ENCODE measurements around the gene NOXA1.

Gene NOXA1

GRCh38 chr9:137423514-137424291 lies 510 bp downstream of the NOXA1 start:
- Histone ChIP-seq H3K27me3 (ENCODE audit: control insufficient read depth, insufficient read depth, low read length) (peaks cover 3% of the 10 kb centered on the region), H3K4me1 (ENCODE audit: control insufficient read depth, insufficient read depth, low read length) (no peaks in the 10 kb centered on the region), H3K9me3 (ENCODE audit: control insufficient read depth, insufficient read depth, low read length) (no peaks in the 10 kb centered on the region), H3K9ac (ENCODE audit: low read depth, low read length) (peak overlapping the region; percentile 37), H3K4me3 (ENCODE audit: low read depth, low read length) (peak overlapping the region; percentile 49), H3K36me3 (ENCODE audit: control insufficient read depth, insufficient read depth, low read length) (no peaks in the 10 kb centered on the region)

DNA sequence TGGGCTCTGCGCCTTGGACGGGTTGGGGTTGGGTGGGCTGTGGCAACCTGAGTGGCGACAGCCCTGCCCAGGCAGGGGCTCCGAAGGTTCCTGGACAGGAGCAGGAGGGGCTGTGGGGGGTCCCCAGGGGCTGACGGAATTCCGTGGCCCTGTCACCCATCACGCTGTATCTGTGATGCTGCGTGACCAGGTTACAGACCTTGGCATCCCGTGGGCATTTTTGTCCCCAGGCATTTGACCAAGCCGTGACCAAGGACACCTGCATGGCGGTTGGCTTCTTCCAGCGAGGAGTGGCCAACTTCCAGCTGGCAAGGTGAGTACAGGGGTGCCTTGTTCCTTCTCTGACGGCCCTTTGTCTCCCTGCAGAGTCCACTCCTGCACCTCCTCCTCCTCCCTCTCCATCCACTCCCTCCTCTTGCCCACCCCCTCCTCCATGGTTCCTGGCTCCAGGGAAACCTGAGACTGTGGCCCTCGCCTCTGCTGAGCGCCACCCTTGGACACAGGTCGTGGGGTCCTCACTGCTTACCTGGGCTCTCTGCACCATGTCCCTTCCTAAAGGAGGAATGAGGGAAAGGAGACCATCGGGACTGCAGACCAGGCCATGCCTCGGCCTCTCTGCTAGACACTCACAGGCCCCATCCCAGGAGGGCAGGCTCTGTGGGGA lies 3.0 kb downstream of the NOXA1 start:
- H3K4me3 ChIP-seq (ENCODE audit: low read depth, low read length), result no peak overlapping the region
- peaks cover 3% of the 10 kb centered on the region for H3K27me3 ChIP-seq (ENCODE audit: control insufficient read depth, insufficient read depth, low read length)
- no peaks in the 10 kb centered on the region for H3K36me3 ChIP-seq (ENCODE audit: control insufficient read depth, insufficient read depth, low read length)
- no peaks in the 10 kb centered on the region for H3K4me1 ChIP-seq (ENCODE audit: control insufficient read depth, insufficient read depth, low read length)
- H3K9me3 ChIP-seq (ENCODE audit: control insufficient read depth, insufficient read depth, low read length), result no peaks in the 10 kb centered on the region
- H3K9ac ChIP-seq (ENCODE audit: low read depth, low read length), result no peak overlapping the region

- Histone ChIP-seq H3K4me1 (ENCODE audit: control insufficient read depth, insufficient read depth, low read length) (no peaks in the 10 kb centered on the region), H3K36me3 (ENCODE audit: control insufficient read depth, insufficient read depth, low read length) (no peaks in the 10 kb centered on the region), H3K9me3 (ENCODE audit: control insufficient read depth, insufficient read depth, low read length) (no peaks in the 10 kb centered on the region), H3K27me3 (ENCODE audit: control insufficient read depth, insufficient read depth, low read length) (peaks cover 3% of the 10 kb centered on the region), H3K9ac (ENCODE audit: low read depth, low read length) (no peak overlapping the region), H3K4me3 (ENCODE audit: low read depth, low read length) (no peak overlapping the region)
Measured at GRCh38 chr9:137427454-137428310, 4.5 kb downstream of the NOXA1 start.

DNA sequence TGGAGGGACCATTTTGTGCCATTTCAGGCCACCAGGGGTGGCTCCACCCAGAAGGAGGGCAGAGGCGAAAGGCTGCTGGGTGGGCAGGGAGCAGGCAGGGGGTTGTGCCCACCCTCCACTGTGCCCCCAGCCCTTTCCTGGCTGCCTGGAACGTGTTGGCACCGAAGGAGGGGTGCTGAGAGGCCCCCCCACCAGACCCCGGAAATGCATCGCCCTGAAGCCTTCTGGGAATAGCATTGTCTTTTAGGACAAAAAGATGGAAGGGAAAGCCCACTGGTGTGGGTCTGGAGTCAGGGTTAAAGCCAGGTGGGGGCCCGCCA lies 5.1 kb downstream of the NOXA1 start:
- Histone ChIP-seq H3K36me3 (ENCODE audit: control insufficient read depth, insufficient read depth, low read length) (no peaks in the 10 kb centered on the region), H3K9ac (ENCODE audit: low read depth, low read length) (no peak overlapping the region), H3K4me3 (ENCODE audit: low read depth, low read length) (no peak overlapping the region), H3K9me3 (ENCODE audit: control insufficient read depth, insufficient read depth, low read length) (no peaks in the 10 kb centered on the region), H3K4me1 (ENCODE audit: control insufficient read depth, insufficient read depth, low read length) (no peaks in the 10 kb centered on the region), H3K27me3 (ENCODE audit: control insufficient read depth, insufficient read depth, low read length) (peaks cover 3% of the 10 kb centered on the region)

DNA sequence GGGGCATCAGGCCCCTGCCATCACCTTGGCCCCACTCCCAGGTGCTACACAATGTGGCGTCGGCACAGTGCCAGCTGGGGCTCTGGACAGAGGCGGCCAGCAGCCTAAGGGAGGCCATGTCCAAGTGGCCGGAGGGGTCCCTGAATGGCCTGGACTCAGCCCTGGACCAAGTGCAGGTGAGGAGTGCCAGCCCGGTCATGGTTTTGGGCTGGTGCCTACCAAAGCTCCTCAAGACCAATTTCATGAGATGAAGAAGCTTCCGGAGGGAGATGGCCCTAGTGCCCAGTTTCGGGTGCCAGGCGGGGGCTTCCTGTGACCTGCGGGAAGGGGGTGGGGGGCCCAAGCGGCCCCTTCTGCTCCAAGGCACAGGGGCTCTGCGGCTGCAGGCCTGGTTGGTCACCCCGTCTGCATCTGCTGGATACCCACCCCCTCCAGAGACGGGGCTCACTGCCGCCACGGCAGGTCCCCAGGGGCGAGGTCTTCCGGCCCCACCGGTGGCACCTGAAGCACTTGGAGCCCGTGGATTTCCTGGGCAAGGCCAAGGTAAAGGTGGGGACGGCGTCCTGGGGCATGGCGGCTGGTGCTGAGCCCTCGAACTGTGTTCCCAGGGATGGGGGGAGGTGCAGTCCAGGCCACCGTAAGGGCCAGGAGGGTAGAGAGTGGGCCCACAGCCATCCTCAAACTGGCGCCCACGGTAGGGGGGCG lies 5.8 kb downstream of the NOXA1 start:
- no peaks in the 10 kb centered on the region for H3K9me3 ChIP-seq (ENCODE audit: control insufficient read depth, insufficient read depth, low read length)
- peaks cover 3% of the 10 kb centered on the region for H3K27me3 ChIP-seq (ENCODE audit: control insufficient read depth, insufficient read depth, low read length)
- no peaks in the 10 kb centered on the region for H3K4me1 ChIP-seq (ENCODE audit: control insufficient read depth, insufficient read depth, low read length)
- no peaks in the 10 kb centered on the region for H3K36me3 ChIP-seq (ENCODE audit: control insufficient read depth, insufficient read depth, low read length)
- no peak overlapping the region for H3K4me3 ChIP-seq (ENCODE audit: low read depth, low read length)
- H3K9ac ChIP-seq (ENCODE audit: low read depth, low read length), result no peak overlapping the region

DNA sequence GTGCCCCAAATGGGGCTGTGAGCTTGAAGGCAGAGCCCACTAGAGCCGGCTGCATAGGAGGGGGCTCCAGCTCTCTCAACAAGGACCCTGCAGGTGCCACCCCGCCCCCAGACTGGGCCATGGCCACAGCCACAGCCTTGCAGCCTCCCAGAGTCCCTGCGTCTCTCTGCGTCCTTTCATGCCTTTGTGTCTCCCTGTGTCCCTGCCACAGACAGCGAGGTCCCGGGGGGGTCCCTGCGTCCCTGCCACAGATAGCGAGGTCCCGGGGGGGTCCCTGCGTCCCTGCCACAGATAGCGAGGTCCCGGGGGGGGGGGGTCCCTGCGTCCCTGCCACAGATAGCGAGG lies 6.3 kb downstream of the NOXA1 start:
- Histone ChIP-seq H3K27me3 (ENCODE audit: control insufficient read depth, insufficient read depth, low read length) (peaks cover 3% of the 10 kb centered on the region), H3K4me1 (ENCODE audit: control insufficient read depth, insufficient read depth, low read length) (no peaks in the 10 kb centered on the region)

GRCh38 chr9:137429974-137430722 lies 7.0 kb downstream of the NOXA1 start:
- no peaks in the 10 kb centered on the region for H3K27me3 ChIP-seq (ENCODE audit: control insufficient read depth, insufficient read depth, low read length)
- no peaks in the 10 kb centered on the region for H3K36me3 ChIP-seq (ENCODE audit: control insufficient read depth, insufficient read depth, low read length)
- no peaks in the 10 kb centered on the region for H3K9me3 ChIP-seq (ENCODE audit: control insufficient read depth, insufficient read depth, low read length)
- no peak overlapping the region for H3K9ac ChIP-seq (ENCODE audit: low read depth, low read length)
- no peak overlapping the region for H3K4me3 ChIP-seq (ENCODE audit: low read depth, low read length)
- H3K4me1 ChIP-seq (ENCODE audit: control insufficient read depth, insufficient read depth, low read length), result no peaks in the 10 kb centered on the region

More for the DNA sequence above, 6.3 kb downstream of the NOXA1 start:
- Histone ChIP-seq H3K9ac (ENCODE audit: low read depth, low read length) (no peak overlapping the region), H3K4me3 (ENCODE audit: low read depth, low read length) (no peak overlapping the region), H3K36me3 (ENCODE audit: control insufficient read depth, insufficient read depth, low read length) (no peaks in the 10 kb centered on the region), H3K9me3 (ENCODE audit: control insufficient read depth, insufficient read depth, low read length) (no peaks in the 10 kb centered on the region)

- Histone ChIP-seq H3K27me3 (ENCODE audit: control insufficient read depth, insufficient read depth, low read length) (no peaks in the 10 kb centered on the region), H3K9ac (ENCODE audit: low read depth, low read length) (no peak overlapping the region), H3K4me1 (ENCODE audit: control insufficient read depth, insufficient read depth, low read length) (no peaks in the 10 kb centered on the region), H3K9me3 (ENCODE audit: control insufficient read depth, insufficient read depth, low read length) (no peaks in the 10 kb centered on the region), H3K36me3 (ENCODE audit: control insufficient read depth, insufficient read depth, low read length) (no peaks in the 10 kb centered on the region), H3K4me3 (ENCODE audit: low read depth, low read length) (no peak overlapping the region)
Measured at GRCh38 chr9:137430723-137431415, 7.7 kb downstream of the NOXA1 start.

DNA sequence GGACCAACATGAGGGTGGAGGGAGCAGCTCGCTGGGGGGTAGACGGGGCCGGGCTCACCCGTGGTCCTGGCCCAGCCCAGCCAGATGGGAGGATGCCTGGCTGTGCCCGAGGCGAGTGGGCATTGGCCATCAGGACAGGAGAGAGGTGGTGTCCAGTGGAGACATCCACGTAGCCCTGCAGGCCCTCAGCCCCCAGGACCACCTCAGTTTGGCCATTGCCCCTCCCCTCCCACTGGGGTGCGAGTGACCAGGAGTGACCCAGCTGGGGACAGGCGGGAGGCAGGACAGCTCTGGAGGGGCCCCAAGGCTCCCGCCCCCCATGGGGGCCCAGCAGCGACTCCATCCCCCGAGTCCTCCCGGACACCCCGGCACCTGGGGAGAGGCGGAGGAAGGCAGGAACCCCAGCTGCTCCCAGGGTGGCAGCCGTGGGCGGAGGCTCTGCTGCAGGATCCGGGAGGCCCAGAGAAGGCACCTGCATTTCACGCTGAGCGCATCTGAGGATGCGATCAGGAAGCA lies 8.3 kb downstream of the NOXA1 start:
- Histone ChIP-seq H3K36me3 (ENCODE audit: control insufficient read depth, insufficient read depth, low read length) (no peaks in the 10 kb centered on the region), H3K27me3 (ENCODE audit: control insufficient read depth, insufficient read depth, low read length) (no peaks in the 10 kb centered on the region), H3K9ac (ENCODE audit: low read depth, low read length) (no peak overlapping the region), H3K4me3 (ENCODE audit: low read depth, low read length) (no peak overlapping the region), H3K9me3 (ENCODE audit: control insufficient read depth, insufficient read depth, low read length) (no peaks in the 10 kb centered on the region), H3K4me1 (ENCODE audit: control insufficient read depth, insufficient read depth, low read length) (no peaks in the 10 kb centered on the region)

- Histone ChIP-seq H3K36me3 (ENCODE audit: control insufficient read depth, insufficient read depth, low read length) (no peaks in the 10 kb centered on the region), H3K27me3 (ENCODE audit: control insufficient read depth, insufficient read depth, low read length) (no peaks in the 10 kb centered on the region), H3K4me1 (ENCODE audit: control insufficient read depth, insufficient read depth, low read length) (no peaks in the 10 kb centered on the region), H3K4me3 (ENCODE audit: low read depth, low read length) (no peak overlapping the region), H3K9ac (ENCODE audit: low read depth, low read length) (no peak overlapping the region), H3K9me3 (ENCODE audit: control insufficient read depth, insufficient read depth, low read length) (no peaks in the 10 kb centered on the region)
Measured at GRCh38 chr9:137432687-137433348, 9.6 kb downstream of the NOXA1 start.
